ENCODE measurements around the gene ZNF791. TPM values are rescaled to one million over a fixed set of nuclear protein-coding genes. Genes with fewer than 3 reads are reported as not detected.
"Not testable (repeated sequence)": the region's sequence is repeated elsewhere in the genome, so short reads cannot be mapped to it uniquely, and the experiment has no call there.

The ZNF791 gene
- total RNA-seq, 3 donors from 2014 or later: 13.3 to 19.5 (median 13.8) TPM

DNA sequence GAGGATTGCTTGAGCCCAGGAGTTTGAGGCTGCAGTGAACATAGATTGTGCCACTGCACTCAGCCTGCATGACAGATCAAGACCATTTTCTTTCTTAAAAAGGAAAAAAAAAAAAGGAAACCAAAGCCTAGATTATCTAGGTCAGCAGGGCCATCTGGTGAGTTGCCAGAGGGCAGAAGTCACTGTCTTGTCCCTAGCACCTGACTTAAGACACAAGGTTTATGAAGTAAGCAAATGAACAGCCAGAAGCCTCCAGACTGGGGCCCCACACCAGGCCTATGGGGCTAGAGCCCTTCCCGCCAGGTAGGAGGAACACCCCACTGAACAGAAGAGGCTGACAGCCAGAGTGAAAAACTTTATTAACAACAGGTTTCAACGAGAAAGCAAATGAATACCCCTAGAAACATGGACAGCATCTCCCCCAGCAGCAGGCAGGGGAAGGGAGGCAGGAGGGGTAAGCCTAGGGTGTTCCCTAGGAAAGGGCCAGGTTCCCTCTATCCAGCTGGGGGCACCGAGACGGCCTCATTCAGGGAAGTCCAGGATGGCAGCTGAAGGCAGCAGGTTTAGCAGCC lies 57.1 kb downstream of the ZNF791 start:
- Mint-ChIP-seq H3K9me3 (no peaks in the 10 kb centered on the region), H3K27me3 (ENCODE audit: low read depth) (no peaks in the 10 kb centered on the region), H3K4me1 (ENCODE audit: low read depth) (peaks cover 50% of the 10 kb centered on the region), H3K4me3 (peak overlapping the region; percentile 94), H3K36me3 (ENCODE audit: insufficient read depth) (peaks cover 20% of the 10 kb centered on the region)
- no peak for ATAC-seq
- no peak for DNase-seq

- no peaks in the 10 kb centered on the region for H3K9me3 Mint-ChIP-seq
- peak overlapping the region; percentile 94 for H3K4me3 Mint-ChIP-seq
- ATAC-seq (no peak), DNase-seq (no peak)
- peaks cover 50% of the 10 kb centered on the region for H3K4me1 Mint-ChIP-seq (ENCODE audit: low read depth)
- H3K27me3 Mint-ChIP-seq (ENCODE audit: low read depth): no peaks in the 10 kb centered on the region
- H3K36me3 Mint-ChIP-seq (ENCODE audit: insufficient read depth): peaks cover 20% of the 10 kb centered on the region
These were observed 57.6 kb downstream of the ZNF791 start for GRCh38 chr19:12668346-12668745.

- peaks cover 50% of the 10 kb centered on the region for H3K4me1 Mint-ChIP-seq (ENCODE audit: low read depth)
- peaks cover 16% of the 10 kb centered on the region for H3K36me3 Mint-ChIP-seq (ENCODE audit: insufficient read depth)
- peak overlapping the region; percentile 94 for H3K4me3 Mint-ChIP-seq
- H3K9me3 Mint-ChIP-seq: no peaks in the 10 kb centered on the region
- DNase-seq: peak; percentile 65
- no peaks in the 10 kb centered on the region for H3K27me3 Mint-ChIP-seq (ENCODE audit: low read depth)
- peak; percentile 18 to 24 for ATAC-seq
These were observed 58.2 kb downstream of the ZNF791 start for GRCh38 chr19:12668932-12669269.

DNA sequence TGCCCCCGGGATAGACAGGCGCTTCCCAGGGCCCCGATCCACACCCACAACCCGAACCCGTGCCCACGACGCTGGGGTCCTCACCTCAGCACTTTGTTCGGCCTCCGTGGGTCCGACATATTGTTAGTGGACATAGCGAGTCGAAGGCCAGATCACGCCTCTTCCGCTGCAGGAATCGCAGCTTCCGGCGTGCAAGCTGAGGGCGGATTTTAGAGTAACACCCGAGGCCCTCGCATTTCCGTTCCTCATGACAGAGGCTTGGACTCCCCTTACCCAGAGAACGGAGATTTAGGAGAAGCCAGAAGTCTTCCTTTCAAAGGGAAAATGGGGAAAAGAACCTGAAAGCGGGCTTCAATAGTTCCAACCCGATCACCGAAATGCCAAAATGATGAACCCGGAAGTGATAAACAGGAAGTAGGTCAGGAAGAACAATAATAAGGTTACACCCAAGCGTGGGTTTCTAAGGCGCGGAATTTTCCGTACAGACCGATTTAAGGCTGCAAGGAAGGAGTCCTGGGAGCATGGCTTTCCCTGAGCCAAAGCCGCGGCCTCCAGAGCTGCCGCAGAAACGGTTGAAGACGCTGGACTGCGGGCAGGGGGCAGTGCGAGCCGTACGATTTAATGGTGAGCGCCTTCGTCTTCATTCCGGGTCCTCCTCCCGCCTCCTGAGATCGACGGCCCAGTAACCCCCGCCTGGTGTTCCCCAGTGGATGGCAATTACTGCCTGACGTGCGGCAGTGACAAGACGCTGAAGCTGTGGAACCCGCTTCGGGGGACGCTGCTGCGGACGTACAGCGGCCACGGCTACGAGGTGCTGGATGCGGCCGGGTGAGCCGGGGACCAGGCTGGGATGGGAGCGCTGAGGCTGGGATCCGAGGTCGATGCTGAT lies 58.8 kb downstream of the ZNF791 start:
- H3K36me3 Mint-ChIP-seq (ENCODE audit: insufficient read depth): peaks cover 16% of the 10 kb centered on the region
- peak overlapping the region; percentile 94 for H3K4me3 Mint-ChIP-seq
- peaks cover 46% of the 10 kb centered on the region for H3K4me1 Mint-ChIP-seq (ENCODE audit: low read depth)
- no peaks in the 10 kb centered on the region for H3K9me3 Mint-ChIP-seq
- DNase-seq (peak; percentile 68), ATAC-seq (peak; percentile 26 to 32)
- no peaks in the 10 kb centered on the region for H3K27me3 Mint-ChIP-seq (ENCODE audit: low read depth)

DNA sequence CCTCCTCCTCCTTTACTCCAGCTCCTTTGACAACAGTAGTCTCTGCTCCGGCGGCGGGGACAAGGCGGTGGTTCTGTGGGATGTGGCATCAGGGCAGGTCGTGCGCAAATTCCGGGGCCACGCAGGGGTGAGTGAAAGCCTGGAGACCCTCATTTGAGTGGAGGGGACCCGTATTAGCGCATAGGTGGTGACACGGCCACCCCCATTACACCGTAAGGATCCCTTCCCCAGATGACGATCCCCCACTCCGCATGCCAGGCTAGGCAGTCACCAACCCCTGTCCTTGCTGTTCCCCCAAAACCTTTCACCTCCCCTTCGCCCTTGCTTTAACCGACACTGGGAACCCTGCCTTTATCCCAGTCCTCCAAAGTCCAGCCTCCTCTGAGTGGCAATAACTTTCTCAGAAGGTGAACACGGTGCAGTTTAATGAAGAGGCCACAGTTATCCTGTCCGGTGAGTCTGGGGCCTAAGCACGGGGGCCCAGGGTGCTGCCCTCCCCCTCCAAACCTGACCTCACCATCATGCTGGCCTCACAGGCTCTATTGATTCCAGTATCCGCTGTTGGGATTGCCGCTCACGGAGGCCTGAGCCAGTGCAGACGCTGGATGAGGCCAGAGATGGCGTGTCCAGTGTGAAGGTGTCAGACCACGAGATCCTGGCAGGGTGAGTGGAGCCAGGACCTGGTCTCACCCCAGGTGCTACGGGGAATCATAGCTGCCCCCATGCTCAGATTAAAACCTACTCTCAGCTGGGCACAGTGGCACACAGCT lies 59.6 kb downstream of the ZNF791 start:
- H3K4me3 Mint-ChIP-seq: peak overlapping the region; percentile 94
- DNase-seq (no peak), ATAC-seq (no peak)
- H3K27me3 Mint-ChIP-seq (ENCODE audit: low read depth): no peaks in the 10 kb centered on the region
- no peaks in the 10 kb centered on the region for H3K9me3 Mint-ChIP-seq
- H3K4me1 Mint-ChIP-seq (ENCODE audit: low read depth): peaks cover 38% of the 10 kb centered on the region
- H3K36me3 Mint-ChIP-seq (ENCODE audit: insufficient read depth): peaks cover 16% of the 10 kb centered on the region

GRCh38 chr19:12672744-12673143 lies 62.0 kb downstream of the ZNF791 start:
- DNase-seq (no peak), ATAC-seq (no peak)
- Mint-ChIP-seq H3K9me3 (no peaks in the 10 kb centered on the region), H3K36me3 (ENCODE audit: insufficient read depth) (peaks cover 32% of the 10 kb centered on the region), H3K4me1 (ENCODE audit: low read depth) (peaks cover 30% of the 10 kb centered on the region), H3K27me3 (ENCODE audit: low read depth) (no peaks in the 10 kb centered on the region), H3K4me3 (no peak overlapping the region)

DNA sequence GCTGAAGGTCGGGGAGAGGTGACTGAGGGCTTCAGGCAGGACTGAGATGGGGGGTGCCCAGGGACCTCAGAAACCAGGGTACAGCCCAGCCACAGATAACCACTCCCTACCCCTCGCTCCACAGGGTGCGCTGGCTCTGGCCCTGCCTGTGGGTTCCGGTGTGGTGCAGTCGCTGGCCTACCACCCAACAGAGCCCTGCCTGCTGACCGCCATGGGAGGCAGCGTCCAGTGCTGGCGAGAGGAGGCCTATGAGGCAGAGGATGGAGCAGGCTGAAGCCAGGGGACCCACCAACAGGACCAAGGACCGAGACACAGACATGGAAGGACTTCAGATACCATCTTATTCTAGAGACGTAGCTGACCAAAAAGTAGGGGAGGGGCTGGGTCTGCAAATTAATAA lies 64.7 kb downstream of the ZNF791 start:
- Mint-ChIP-seq H3K4me1 (ENCODE audit: low read depth) (peaks cover 26% of the 10 kb centered on the region), H3K36me3 (ENCODE audit: insufficient read depth) (peaks cover 40% of the 10 kb centered on the region), H3K27me3 (ENCODE audit: low read depth) (no peaks in the 10 kb centered on the region), H3K9me3 (no peaks in the 10 kb centered on the region), H3K4me3 (no peak overlapping the region)
- no peak for DNase-seq
- no peak for ATAC-seq

- Mint-ChIP-seq H3K27me3 (ENCODE audit: low read depth) (no peaks in the 10 kb centered on the region), H3K9me3 (no peaks in the 10 kb centered on the region), H3K4me1 (ENCODE audit: low read depth) (peaks cover 28% of the 10 kb centered on the region), H3K36me3 (ENCODE audit: insufficient read depth) (peaks cover 41% of the 10 kb centered on the region), H3K4me3 (no peak overlapping the region)
- ATAC-seq: no peak
- DNase-seq: no peak
These were observed 65.2 kb downstream of the ZNF791 start for GRCh38 chr19:12675940-12676339.

DNA sequence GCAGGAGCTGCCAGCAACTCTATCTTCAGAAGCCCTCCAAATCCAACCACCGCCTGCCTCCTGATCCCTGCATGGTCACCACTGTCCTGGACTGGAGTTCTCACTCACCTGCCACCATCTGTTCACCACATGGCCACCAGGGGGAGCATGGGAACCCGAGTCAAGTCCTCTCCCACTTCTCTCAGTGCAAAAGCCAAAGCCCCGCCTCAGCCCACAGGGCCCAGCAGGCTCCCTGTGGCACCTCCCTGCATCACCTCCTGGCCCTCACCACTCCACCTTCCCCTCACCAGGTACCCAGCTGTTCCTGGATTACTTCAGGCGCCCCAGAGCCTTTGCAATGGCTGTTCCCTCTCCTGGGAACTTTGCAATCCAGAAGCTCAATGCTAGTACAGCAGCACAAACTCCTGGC lies 65.7 kb downstream of the ZNF791 start:
- Mint-ChIP-seq H3K36me3 (ENCODE audit: insufficient read depth) (peaks cover 44% of the 10 kb centered on the region), H3K27me3 (ENCODE audit: low read depth) (no peaks in the 10 kb centered on the region), H3K4me3 (no peak overlapping the region), H3K9me3 (no peaks in the 10 kb centered on the region), H3K4me1 (ENCODE audit: low read depth) (peaks cover 32% of the 10 kb centered on the region)
- ATAC-seq: peak; percentile 47 to 51
- DNase-seq: peak; percentile 86

GRCh38 chr19:12676928-12677327 lies 66.2 kb downstream of the ZNF791 start:
- H3K4me3 Mint-ChIP-seq: no peak overlapping the region
- H3K9me3 Mint-ChIP-seq: no peaks in the 10 kb centered on the region
- DNase-seq (no peak), ATAC-seq (no peak)
- peaks cover 43% of the 10 kb centered on the region for H3K36me3 Mint-ChIP-seq (ENCODE audit: insufficient read depth)
- peaks cover 30% of the 10 kb centered on the region for H3K4me1 Mint-ChIP-seq (ENCODE audit: low read depth)
- H3K27me3 Mint-ChIP-seq (ENCODE audit: low read depth): no peaks in the 10 kb centered on the region

GRCh38 chr19:12678039-12678438 lies 67.3 kb downstream of the ZNF791 start:
- Mint-ChIP-seq H3K4me1 (ENCODE audit: low read depth) (peaks cover 28% of the 10 kb centered on the region), H3K36me3 (ENCODE audit: insufficient read depth) (peaks cover 38% of the 10 kb centered on the region)
- DNase-seq; H3K27me3 Mint-ChIP-seq (ENCODE audit: low read depth); H3K4me3 Mint-ChIP-seq; ATAC-seq; H3K9me3 Mint-ChIP-seq: not testable (repeated sequence)

- Mint-ChIP-seq H3K9me3 (no peaks in the 10 kb centered on the region), H3K27me3 (ENCODE audit: low read depth) (no peaks in the 10 kb centered on the region), H3K4me1 (ENCODE audit: low read depth) (peaks cover 28% of the 10 kb centered on the region), H3K4me3 (peak overlapping the region; percentile 99), H3K36me3 (ENCODE audit: insufficient read depth) (peaks cover 33% of the 10 kb centered on the region)
- DNase-seq (no peak), ATAC-seq (no peak)
These were observed 69.3 kb downstream of the ZNF791 start for GRCh38 chr19:12680034-12680433.

DNA sequence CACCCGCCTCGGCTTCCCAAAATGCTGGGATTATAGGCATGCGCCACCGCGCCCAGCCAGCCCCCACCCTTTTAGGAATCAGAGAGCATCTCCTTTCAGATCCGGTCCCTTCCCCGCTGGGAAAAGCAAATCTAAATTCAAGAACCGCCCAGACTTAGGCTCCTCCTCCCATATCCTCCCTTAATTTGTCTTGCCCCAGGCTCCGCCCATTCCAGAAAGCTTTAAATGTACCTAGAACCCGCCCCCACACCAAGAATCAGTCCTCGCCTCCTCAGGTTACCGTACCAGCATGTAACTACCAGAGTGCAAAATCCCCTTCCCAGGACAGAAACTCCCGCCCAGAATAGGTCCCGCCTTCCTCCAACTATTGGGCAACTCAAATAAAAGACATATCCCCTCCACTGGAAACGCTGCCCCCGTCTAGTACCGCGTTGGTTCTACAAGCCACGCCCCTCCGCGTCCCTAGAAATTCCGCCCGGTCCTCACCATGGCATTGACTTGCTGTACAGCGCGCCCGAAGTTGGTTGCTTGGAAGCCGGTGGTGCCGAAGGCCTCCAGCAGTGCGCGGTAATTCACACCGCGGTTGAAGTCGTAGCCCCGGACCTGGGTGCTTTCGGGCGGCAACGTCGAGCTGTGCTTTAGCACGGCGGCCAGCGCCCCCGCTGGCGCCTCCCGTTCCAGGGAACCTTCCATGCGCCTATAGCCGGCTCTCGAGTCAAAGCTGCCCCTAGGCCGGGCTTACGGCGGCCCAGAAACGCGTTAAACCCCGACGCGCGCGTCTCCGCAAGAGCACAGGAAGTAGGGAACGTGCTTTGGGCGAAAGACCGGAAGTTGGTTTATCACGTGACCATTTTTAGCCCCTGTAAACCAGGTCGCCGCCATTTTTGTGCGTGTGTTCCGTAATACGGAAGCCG lies 70.6 kb downstream of the ZNF791 start, which contains the start of gene DHPS:
TSS of gene DHPS (minus strand) at position 807 of the 914 bp plus-strand sequence. CDS start at position 693, 114 bp downstream.
- peaks cover 27% of the 10 kb centered on the region for H3K4me1 Mint-ChIP-seq (ENCODE audit: low read depth)
- peak; percentile 89 for ATAC-seq
- H3K4me3 Mint-ChIP-seq: peak within 1 kb of the TSS; percentile 99
- no peaks in the 10 kb centered on the region for H3K27me3 Mint-ChIP-seq (ENCODE audit: low read depth)
- DNase-seq: peak; percentile 83
- H3K36me3 Mint-ChIP-seq (ENCODE audit: insufficient read depth): peaks cover 28% of the 10 kb centered on the region
- H3K9me3 Mint-ChIP-seq: no peaks in the 10 kb centered on the region

Data from activated T-cell treated with anti-CD3 and anti-CD28 coated beads, Interleukin-2, amount 50 U/mL, for 4 hours (primary cell).